GM19468 (cell line): ENCODE results near the gene KERA.

Source experiments
- ATAC-seq: cut with Tn5 transposase; IDR thresholded peaks from one replicate; pipeline ENCODE4 v1.9.1; 2021; ENCODE audit warnings: mild to moderate bottlenecking, moderate library complexity, moderate number of reproducible peaks; ENCODE audit not compliant: unreplicated experiment; ENCODE audit errors: extremely low read depth

Gene KERA

DNA sequence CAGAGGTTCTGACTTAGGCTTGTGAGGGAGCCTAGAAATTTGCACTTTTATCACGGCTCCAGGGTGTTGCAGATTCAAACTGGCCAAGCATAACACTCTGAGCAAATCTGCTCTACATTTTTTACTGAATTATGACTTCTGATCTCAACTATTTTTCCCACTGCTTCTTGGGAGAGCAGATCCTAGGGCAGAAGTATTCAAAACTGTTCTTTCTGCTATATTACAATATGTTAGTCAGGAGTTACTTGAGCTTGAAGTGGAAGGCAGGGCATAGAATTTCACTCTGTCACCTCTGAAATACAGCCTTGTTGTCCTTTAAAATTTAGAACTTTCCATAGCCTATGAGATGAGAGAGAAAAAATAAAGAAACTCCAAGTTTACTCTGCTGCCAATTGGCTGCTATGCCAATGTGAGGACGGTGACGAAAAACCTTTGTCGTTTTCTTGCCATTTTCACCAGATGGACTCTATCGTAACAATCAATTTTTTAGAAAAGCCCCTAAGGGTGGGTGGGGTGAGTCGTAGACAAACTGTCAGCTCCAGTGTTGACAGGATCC is 16.4 kb upstream of the KERA start:
- no peak for ATAC-seq

DNA sequence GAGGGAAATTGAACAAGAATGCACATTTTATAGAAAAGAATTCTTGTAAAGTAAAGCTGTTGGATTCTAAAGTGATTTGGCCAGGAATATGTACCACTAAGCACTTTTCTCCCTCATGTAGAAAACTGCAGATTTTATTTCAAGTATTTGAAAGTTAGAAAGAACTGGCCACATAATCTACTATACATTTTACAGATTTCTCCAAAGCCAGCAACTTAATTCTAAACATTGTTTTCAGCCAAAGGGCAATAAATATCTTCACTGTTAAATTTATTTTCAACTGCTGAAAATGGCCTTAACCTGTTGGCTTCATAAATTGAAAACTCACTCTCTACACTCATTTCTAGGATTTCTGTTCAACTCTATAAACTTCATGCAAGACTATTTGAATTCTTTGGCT is 15.6 kb upstream of the KERA start:
- ATAC-seq, result no peak

DNA sequence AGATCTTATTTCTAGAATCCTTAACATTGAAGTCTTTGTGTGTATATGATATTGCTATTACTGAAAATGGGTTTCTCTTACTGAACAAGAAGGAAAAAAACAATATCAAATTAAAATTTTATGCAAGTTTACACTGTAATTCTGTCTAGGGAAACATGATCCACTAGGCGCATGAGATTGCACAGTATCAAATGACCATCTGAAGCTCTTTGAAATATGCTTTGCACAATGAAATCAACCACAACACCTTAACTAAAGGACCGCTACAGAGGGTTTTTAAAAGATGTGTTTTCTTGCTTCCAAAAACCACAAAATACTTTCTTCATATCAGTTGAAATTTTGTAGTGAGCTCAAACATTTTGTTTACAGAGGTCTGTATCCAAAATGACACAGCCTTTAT is 15.1 kb upstream of the KERA start:
- no peak for ATAC-seq

DNA sequence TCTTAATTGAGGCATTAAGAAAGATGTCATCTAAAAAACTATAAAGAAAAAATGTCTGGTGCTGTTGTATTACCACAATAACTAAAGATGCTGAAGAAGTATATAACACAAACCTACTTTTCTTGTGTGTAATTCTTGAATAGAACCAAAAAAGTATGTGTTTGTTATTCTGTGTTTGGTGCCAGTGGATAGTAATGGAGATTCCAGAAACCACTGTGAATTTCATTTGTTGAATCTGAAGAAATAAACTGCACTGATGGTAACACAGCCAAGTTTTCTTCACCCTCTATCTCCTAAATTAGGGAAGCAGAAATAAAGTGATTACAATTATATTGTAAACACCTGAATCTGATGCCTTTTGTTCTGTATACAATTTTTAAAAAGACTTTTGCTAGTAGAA is 13.1 kb upstream of the KERA start:
- ATAC-seq, result no peak

DNA sequence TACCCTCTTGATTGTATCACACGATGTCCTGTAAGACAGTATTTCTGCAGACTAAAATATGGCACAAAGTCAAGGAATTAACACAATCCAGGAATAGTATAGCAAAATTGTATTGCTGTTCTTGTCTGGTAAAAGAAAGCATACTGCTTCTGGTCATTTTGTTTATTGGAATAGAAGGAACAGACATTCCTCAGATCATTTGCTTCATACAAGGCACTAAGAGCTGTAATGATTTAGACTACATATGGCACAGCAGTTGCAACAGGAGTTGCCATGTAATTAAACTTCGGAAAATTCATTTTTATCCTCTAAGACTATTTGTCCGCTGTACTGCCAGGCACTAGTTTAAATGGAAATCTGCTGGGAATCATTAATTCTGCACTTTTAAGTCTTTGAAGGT is 7.6 kb upstream of the KERA start:
- no peak for ATAC-seq

DNA sequence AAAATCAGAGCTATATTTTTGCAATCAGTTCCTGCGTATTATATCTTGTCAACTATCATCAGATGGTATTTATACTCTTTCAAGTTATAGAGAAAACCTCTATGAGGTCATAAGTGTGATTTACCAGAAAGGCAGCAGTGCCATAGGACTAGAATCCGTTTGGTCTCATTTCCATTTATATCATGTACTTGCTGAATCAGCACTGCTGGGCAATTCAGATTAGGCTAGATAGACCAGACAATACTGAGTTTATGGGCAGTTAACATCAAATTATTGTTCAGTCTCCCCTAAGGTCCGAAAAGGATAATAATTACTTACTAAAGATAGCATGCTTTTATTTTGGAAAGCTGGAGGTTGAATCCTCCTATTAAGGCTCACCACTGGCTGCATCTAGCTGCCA is 6.8 kb upstream of the KERA start:
- ATAC-seq, result no peak

DNA sequence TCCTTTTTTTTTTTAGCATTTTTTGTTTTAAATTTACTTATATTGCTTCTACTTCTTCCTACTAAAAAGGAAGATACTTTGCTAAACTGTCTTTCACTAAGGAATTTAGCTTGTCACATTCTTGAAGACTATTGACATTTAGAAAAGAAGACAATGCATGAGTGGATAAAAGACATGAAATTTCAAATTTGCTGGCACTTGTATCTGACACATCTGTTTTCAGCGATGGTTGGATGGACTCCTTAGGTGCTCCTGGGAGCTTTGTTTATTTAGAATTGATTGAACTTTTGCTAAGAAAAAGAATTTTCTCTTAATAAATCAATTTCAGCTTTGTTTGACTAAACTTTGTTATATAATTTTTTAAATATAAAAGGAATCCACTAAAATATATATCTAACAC is 3.3 kb upstream of the KERA start:
- no peak for ATAC-seq

DNA sequence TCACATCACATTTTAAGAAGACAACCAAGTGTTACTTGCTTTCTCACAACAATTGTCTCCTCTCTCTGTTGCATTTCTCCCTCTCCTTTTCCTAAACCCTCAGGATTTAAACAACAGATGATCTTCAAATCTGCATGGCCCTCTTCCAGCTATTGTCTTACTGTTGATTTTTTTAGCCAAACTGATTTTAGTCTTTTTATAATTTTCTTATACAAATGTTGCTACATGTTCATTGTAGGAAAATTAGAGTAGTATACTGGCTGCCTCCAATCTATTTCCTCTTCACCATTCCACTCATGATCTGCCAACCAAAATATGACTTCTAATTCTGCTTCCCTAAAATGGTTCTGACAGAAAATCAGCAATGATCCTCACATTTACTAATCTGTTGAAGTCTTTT is 1.4 kb upstream of the KERA start:
- ATAC-seq, result no peak

DNA sequence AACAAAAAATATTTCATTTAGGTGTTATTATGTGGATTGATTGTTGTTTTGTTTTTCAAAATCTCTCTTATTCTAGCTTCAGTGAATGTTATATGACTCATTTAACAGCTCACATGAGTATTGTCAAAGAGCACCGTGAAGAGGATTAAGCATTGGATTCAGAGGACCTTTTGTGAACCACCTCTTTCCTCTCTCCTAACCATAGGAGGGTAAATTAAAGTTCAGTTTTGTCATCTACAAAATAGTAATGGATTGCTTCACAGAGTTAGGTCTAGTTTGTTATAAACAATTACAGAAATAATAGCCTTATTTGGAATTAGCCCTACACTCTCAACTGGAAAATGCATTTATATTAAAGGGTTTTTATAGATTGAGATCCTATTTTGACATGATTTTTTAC is 962 bp upstream of the KERA start:
- ATAC-seq, result no peak

DNA sequence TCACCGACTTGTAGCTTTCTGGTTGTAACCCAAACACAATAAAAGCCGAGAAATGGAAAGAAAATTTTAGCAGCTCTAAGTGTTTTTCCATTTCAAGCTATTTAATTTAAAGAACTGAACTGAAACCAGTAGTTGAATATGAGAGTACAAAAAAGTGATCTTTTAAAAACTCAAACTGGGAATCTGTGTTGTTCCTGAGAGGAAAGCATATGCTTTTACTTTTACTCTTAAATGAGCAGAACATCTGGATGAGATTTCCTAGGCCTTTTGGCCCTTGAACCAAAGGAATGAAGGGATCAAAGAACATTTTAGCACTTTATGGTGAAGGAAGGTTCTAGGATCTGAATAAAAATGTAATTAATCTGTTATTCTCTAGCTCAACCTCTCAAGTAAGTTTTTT is 1.3 kb downstream of the KERA start:
- ATAC-seq, result no peak

DNA sequence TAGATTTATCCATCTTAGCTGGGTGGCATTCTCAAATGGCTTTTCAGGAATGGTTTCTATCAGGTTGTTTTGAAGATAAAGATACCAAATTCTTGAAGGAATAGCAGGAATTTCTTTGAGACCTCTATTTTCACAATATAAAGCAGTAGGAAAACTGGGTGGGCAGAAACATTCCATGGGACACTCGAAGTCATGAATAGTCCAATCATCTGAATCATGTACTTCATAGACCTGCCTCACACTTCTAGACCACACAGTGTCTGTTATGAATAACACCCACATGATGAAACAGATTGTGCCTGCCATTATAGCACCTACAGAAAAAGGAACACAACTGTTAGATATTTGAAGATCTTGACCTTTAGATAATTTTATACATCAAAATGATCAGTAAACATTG is 1.8 kb downstream of the KERA start:
- no peak for ATAC-seq

DNA sequence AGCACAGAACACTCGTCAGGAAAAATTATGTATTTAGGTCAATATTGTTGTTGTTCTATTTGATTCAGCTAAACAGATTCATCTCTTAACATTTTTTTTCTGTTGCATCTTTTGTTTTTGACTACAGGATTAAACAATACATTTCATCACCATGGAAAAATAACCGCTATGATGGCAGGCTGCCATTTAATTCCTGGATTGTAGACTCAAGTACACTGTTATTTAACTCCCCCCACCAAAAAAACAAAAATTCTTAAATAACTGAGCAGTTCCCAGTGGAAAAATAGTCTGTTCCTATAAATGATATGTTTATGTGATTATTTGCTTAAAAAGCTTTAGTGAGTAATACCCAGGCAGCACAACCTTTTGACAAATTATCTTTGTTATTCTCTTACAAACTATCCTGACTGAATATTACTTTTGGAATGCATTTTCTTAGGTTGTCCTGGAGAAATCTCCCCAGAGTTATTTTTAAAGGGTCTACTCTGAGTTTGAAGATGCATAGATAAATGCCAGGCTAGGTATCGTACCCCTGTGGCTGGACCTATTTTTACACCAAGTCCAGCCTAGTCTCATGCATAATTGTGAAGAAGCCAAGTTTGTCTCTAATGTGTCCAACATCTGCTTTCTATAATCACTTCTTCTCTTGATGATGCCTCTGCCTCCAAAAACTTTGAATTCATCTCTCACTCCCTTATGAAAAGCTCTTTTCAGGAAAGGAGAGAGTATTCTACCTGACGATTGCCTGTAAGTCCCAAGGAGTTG is 3.7 kb downstream of the KERA start:
- no peak for ATAC-seq

DNA sequence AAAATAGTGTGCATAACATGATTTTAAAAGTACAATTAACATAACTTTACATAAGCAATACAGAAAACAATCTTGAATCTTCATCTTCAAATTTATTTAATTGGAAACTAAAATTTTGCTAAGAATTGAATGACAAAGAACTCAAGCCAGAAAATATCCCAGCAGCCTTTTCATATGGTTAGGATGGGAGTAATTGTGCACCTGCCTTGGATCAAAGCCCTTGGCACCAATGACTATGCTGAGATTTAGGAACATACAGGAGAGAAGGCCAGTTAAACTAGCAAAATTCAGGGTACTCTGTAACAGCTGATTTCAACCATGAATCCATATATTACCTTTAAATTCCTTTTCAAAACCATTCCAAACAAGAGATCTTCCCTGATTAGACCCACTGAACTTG is 5.8 kb downstream of the KERA start:
- no peak for ATAC-seq

DNA sequence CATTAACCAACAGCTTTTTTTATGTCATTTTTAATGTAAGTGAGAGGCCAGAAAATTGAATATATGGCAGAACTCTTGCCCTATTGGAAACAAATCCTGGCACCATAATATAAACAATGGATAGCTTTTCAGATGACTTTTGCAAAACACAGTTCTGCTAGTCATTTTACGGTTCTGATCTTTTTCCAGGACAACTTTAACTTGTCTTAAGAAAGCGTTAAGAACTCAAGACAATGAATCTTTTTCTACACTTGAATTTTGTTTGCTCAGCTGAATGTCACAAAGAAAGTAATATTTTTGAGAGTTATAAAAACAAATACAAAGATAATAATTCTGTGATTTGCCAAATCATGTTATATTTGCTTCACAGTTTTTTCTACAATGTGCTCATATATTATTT is 13.2 kb downstream of the KERA start:
- ATAC-seq, result no peak

DNA sequence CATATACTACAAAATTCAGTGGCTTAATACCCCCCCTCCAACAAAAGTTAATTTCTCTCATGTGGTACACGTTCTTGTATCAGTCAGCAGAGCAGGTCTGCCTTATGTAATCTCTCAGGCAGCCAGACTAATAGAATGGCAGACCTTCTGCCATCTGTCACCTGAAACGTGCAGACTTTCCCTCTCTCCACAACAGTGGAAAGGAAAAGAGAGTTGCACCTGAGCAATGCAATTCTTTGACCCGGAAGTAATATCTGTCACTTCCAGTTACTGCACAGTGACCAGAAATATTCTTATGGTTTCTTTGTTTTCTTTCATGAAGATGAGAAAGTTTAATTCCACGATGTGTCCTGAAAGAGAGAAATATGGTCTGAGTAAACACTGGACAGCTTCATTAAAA is 14.4 kb downstream of the KERA start:
- no peak for ATAC-seq

DNA sequence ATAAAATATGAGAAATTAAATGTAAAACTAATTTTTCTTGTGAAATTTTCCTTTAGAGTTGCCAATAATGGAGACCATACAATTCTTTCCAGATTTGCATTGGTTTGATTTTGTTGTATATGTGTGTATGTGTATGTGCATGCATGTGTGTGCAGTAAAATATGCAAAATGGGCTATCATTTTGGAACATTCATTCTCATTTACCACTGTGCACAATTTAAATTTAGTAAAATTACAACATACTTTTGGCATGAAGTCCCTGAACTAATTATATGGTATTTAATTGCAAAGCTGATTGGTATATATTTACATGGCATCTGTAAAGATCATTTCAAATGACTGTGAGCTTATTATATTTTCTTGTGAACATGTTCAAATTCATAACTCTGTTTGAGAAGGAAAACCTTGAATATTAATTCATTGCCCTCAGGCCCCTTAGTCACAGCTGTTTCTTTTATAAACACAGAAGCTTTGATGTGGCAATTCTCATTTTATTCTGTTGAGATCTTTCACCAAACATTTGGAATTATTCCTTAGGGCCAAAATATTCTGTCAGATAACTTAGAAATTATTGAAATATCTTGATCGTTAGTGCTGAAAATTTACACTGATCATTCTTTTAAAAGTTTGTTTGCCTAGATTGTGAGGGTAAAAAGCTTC is 17.6 kb downstream of the KERA start:
- ATAC-seq, result no peak

DNA sequence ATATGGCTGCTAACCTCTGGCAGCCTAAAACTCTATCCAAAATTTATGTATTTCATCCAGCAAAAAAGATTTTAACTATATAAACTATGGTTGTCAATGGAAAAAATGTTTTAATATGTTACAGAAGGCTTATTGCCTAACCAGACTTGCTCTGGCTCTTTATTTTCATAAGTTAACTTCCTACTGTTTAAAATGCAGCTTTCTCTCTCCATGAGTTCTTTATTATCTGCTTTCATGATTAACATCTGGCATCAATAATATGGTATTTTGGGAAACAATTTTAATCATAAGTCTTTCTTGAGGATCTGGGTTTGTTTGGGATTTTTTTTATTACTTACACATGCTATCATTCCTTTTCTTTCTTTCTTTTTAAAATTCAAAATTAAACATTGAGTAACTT is 20.5 kb downstream of the KERA start:
- ATAC-seq, result no peak

DNA sequence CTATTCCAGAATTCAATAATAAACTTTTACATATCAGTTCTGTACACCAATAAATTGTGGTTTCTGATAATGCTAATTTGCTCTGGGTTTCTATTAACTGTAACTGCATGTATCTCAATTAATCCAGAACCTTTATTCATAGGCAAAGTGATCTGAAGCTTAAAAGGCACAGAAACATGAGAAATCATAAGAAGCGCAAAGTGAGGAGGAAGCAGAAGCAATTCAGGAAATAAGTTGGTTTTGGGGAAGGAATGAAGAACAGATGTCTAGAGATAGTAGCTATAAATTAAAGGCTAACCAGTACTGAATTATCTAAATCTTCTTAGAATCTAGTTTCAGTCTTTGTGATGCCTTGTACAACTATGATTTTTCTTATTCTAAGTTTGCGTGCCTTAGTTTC is 24.6 kb downstream of the KERA start:
- ATAC-seq, result no peak

DNA sequence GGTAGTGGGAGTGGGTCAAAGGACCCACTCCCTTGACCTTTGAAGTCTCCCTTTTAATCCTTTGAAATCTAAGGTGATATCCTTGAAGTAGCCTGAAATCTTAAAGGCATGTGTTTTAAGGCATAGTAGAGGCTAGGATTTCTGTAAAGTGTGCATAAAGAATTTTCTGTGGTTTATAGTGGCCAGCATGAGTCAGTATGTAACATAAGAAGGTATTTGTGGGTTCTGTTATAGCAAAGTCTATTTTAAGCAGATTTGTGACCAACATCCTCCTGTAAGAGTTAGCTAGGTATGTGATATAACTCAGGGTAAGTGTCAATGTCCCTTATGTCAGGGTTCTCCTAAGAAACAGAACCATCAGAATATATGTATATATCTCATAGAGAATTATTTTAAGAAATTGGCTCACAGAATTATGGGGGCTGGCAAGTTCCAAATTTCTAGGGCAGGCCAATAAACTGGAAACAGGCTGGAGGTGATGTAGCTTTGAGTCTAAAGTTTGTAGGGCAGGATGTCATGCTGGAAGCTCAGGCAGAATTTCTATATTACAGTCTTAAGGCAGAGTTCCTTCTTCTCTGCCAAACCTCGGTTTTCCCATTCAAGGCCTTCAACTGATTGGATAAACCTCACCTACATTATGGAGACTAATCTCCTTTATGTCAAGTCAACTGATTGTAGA is 34.4 kb downstream of the KERA start:
- ATAC-seq, result no peak

DNA sequence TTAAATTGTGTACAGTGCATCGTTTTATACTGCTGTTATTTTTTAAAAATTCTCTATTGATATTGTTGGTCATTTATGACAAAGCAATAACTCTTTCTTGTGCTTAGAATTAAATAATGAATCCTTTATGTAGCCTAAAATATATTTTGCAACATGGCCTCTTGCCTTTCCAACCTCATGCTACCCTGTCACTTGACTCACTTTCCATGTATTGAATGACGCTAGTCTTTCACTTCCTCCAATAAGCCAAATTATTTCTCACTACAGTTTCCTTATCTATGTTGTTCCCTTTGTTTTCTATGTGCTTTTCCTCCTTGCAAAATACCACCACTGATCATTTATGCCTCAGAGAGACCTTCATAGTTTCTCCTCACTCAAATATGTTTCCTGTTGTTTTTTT is 36.7 kb downstream of the KERA start:
- ATAC-seq, result no peak

DNA sequence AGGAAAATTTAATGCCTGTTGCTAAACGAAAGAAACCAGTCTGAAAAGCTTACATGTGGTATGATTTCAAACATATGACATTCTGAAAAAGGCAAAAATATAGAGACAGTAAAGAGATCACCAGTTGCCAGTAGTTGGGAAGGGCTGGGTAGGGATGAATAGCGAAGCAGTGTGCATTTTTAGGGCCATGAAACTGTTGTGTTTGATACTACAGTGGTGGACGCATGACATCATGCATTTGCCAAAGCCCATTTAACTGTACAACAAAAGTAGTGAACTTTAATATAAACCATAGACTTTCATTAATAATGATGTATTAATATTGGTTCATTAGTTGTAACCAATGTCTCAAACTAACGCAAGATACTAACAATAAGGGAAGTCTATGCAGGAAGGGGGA is 38.4 kb downstream of the KERA start:
- ATAC-seq, result no peak
